ENCODE data around the gene MDP1. TPM values are rescaled to one million over a fixed set of nuclear protein-coding genes. Genes with fewer than 3 reads are reported as not detected.

MDP1 gene
- total RNA-seq, 1 experiment from 2014 or later = 12.6 TPM

GRCh38 chr14:24241829-24242443 lies 26.1 kb upstream of the MDP1 start:
- Mint-ChIP-seq H3K27ac (peak overlapping the region; percentile 97), H3K36me3 (peaks cover 37% of the 10 kb centered on the region), H3K9me3 (no peaks in the 10 kb centered on the region), H3K4me1 (peaks cover 13% of the 10 kb centered on the region), H3K27me3 (ENCODE audit: low read depth) (peaks cover 12% of the 10 kb centered on the region), H3K4me3 (peak overlapping the region; percentile 93)
- DNase-seq (ENCODE audit: low spot score) (peak; percentile 95), ATAC-seq (peak; percentile 85)
- TF ChIP-seq ZNF219 (CRISPR knock-in tag; IDR thresholded peaks at IDR 0.05; ENCODE audit: borderline replicate concordance) (0 out of 2 replicates have a peak, but pooled peaks have one; percentile 29), CREB1 (CRISPR knock-in tag; IDR thresholded peaks at IDR 0.05) (no peak)
- ChIA-PET CTCF (interaction anchor here (0.7 to 5.1 kb wide), 45 partner anchors 9 to 207 kb away, joined by 3 to 165 read pairs (median 5); partner anchors contain the start of genes ADCY4, CBLN3, CHMP4A and CIDEB), POLR2A (interaction anchor here (0.6 to 2.2 kb wide), 22 partner anchors 9 to 190 kb away, joined by 3 to 21 read pairs (median 5); partner anchors contain the start of genes CHMP4A, CIDEB, DHRS1 and GMPR2)

- POLR2A ChIA-PET = no interaction called here
- CTCF ChIA-PET = interaction anchor here (4.0 to 5.1 kb wide), 3 partner anchors 30 to 69 kb away, joined by 77 to 165 read pairs (median 97); partner anchors contain the start of genes CIDEB, DHRS1, LTB4R and LTB4R2
- H3K4me1 Mint-ChIP-seq = peaks cover 13% of the 10 kb centered on the region
- H3K4me3 Mint-ChIP-seq = peak overlapping the region; percentile 93
- no peak for ATAC-seq
- peaks cover 10% of the 10 kb centered on the region for H3K27me3 Mint-ChIP-seq (ENCODE audit: low read depth)
- no peaks in the 10 kb centered on the region for H3K9me3 Mint-ChIP-seq
- no peak overlapping the region for H3K27ac Mint-ChIP-seq
- DNase-seq (ENCODE audit: low spot score) = no peak
- H3K36me3 Mint-ChIP-seq = peaks cover 51% of the 10 kb centered on the region
- TF ChIP-seq SOX15 (CRISPR knock-in tag; IDR thresholded peaks at IDR 0.05) (no peak), NFE2L1 (CRISPR knock-in tag; IDR thresholded peaks at IDR 0.05) (no peak), IRF2 (CRISPR knock-in tag; IDR thresholded peaks at IDR 0.05; ENCODE audit: borderline replicate concordance, low read depth) (no peak), IRF1 (CRISPR knock-in tag; IDR thresholded peaks at IDR 0.05) (no peak), ZNF281 (CRISPR knock-in tag; IDR thresholded peaks at IDR 0.05) (no peak), SP1 (CRISPR knock-in tag; conservative IDR thresholded peaks at IDR 0.05) (no peak), EMX1 (CRISPR knock-in tag; IDR thresholded peaks at IDR 0.05) (no peak)
Measured at GRCh38 chr14:24240110-24240918, 24.4 kb upstream of the MDP1 start.

- ChIA-PET CTCF (interaction anchor here (1.3 kb wide), 1 partner anchor 69 kb away, joined by 3 read pairs; the partner anchor contains the start of gene CIDEB), POLR2A (interaction anchor here (1.1 kb wide), 1 partner anchor 61 kb away, joined by 4 read pairs; the partner anchor contains the start of genes DHRS1 and NOP9)
- Mint-ChIP-seq H3K4me3 (no peak overlapping the region), H3K9me3 (no peaks in the 10 kb centered on the region), H3K4me1 (peaks cover 20% of the 10 kb centered on the region), H3K27ac (no peak overlapping the region), H3K27me3 (ENCODE audit: low read depth) (no peaks in the 10 kb centered on the region; the same call in 1 of the 2 replicates), H3K36me3 (peaks cover 55% of the 10 kb centered on the region)
- DNase-seq (ENCODE audit: low spot score) = no peak
- no peak for ATAC-seq
- TF ChIP-seq KAT7 (CRISPR knock-in tag; IDR thresholded peaks at IDR 0.05; ENCODE audit: borderline replicate concordance) (no peak), ZNF532 (CRISPR knock-in tag; IDR thresholded peaks at IDR 0.05; ENCODE audit: borderline replicate concordance) (no peak), TEAD4 (CRISPR knock-in tag; IDR thresholded peaks at IDR 0.05) (no peak), OVOL2 (CRISPR knock-in tag; IDR thresholded peaks at IDR 0.05; ENCODE audit: borderline replicate concordance) (no peak), E2F4 (CRISPR knock-in tag; IDR thresholded peaks at IDR 0.05; ENCODE audit: borderline replicate concordance, low read depth) (no peak), RELA (CRISPR knock-in tag; IDR thresholded peaks at IDR 0.05; ENCODE audit: borderline replicate concordance) (no peak), NFE2L1 (CRISPR knock-in tag; IDR thresholded peaks at IDR 0.05) (no peak), NR2C2 (CRISPR knock-in tag; IDR thresholded peaks at IDR 0.05) (no peak), ESRRA (CRISPR knock-in tag; IDR thresholded peaks at IDR 0.05; ENCODE audit: borderline replicate concordance) (no peak), IRF1 (CRISPR knock-in tag; IDR thresholded peaks at IDR 0.05) (no peak), MXD4 (CRISPR knock-in tag; IDR thresholded peaks at IDR 0.05; ENCODE audit: borderline replicate concordance) (no peak)
Measured at GRCh38 chr14:24238527-24239037, 22.7 kb upstream of the MDP1 start.

Data from WTC11 (cell line).